ENCODE data around the gene MYDGF.

Gene MYDGF

DNA sequence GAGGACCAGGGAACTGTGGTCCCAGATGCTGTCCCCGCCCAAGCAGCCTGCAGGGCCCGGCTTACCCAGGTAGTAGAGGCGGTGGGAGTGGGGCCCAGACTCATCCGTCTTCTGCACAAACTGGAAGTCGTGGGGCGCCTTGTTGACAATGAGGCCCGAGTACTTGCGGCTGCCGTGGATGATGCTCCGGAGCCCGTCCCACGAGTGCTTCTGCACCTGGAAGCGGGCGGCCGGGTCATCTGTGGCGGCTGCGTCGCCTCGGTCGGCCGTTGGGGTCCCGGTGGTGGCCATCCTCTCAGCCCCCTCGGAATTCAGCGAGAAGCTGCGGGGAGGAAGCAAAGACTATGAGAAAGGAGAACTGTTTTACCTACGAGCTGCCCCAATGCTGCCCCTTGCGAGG is 43.9 kb upstream of the MYDGF start:
- Histone ChIP-seq H3K27ac (ENCODE audit: extremely low read depth, low read depth, low read length) (no peak overlapping the region), H3K4me1 (ENCODE audit: control insufficient read depth, insufficient read depth, low read length) (peaks cover 5% of the 10 kb centered on the region; the same call in 1 of the 2 replicates), H3K36me3 (ENCODE audit: control insufficient read depth in 2 of 2, insufficient read depth in 1 of 2, low read length in 2 of 2) (peaks cover 12 to 87% of the 10 kb centered on the region in 2 experiments; a peak in 2 of 3 replicates), H3K9me3 (ENCODE audit: control insufficient read depth, insufficient read depth, low read depth, low read length) (no peaks in the 10 kb centered on the region), H3K4me3 (ENCODE audit: low read depth, low read length) (no peak overlapping the region)
- CTCF ChIA-PET, result interaction anchor here (1.1 kb wide), 1 partner anchor 18 kb away, joined by 3 read pairs; no protein-coding TSS in a partner anchor
- TF ChIP-seq ZNF366 (tag by site-specific recombination; conservative IDR thresholded peaks at IDR 0.05) (no peak), ZNF175 (tag by site-specific recombination; IDR thresholded peaks at IDR 0.05) (no peak), ZNF48 (tag by site-specific recombination; IDR thresholded peaks at IDR 0.05) (no peak), ZNF23 (tag by site-specific recombination; IDR thresholded peaks at IDR 0.05; ENCODE audit: borderline replicate concordance) (no peak), ZSCAN16 (tag by site-specific recombination; IDR thresholded peaks at IDR 0.05) (no peak), ZNF664 (tag by site-specific recombination; IDR thresholded peaks at IDR 0.05) (no peak), ZFHX2 (tag by site-specific recombination; conservative IDR thresholded peaks at IDR 0.05) (no peak), ZNF510 (tag by site-specific recombination; IDR thresholded peaks at IDR 0.05; ENCODE audit: insufficient replicate concordance) (no peak), KLF9 (tag by site-specific recombination; IDR thresholded peaks at IDR 0.05; ENCODE audit: low read depth) (no peak)
- TF ChIP-seq, protein P1, sequence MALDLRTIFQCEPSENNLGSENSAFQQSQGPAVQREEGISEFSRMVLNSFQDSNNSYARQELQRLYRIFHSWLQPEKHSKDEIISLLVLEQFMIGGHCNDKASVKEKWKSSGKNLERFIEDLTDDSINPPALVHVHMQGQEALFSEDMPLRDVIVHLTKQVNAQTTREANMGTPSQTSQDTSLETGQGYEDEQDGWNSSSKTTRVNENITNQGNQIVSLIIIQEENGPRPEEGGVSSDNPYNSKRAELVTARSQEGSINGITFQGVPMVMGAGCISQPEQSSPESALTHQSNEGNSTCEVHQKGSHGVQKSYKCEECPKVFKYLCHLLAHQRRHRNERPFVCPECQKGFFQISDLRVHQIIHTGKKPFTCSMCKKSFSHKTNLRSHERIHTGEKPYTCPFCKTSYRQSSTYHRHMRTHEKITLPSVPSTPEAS (tag by site-specific recombination; IDR thresholded peaks at IDR 0.05), result no peak
- POLR2A ChIA-PET, result no interaction called here

- no peak overlapping the region for H3K4me3 ChIP-seq (ENCODE audit: low read depth, low read length)
- H3K36me3 ChIP-seq (ENCODE audit: control insufficient read depth in 2 of 2, insufficient read depth in 1 of 2, low read length in 2 of 2), result peaks cover 11 to 82% of the 10 kb centered on the region in 2 experiments; a peak in 2 of 3 replicates
- peaks cover 5% of the 10 kb centered on the region; the same call in 1 of the 2 replicates for H3K4me1 ChIP-seq (ENCODE audit: control insufficient read depth, insufficient read depth, low read length)
- H3K9me3 ChIP-seq (ENCODE audit: control insufficient read depth, insufficient read depth, low read depth, low read length), result no peaks in the 10 kb centered on the region
- POLR2A ChIA-PET, result no interaction called here
- CTCF ChIA-PET, result interaction anchor here (1.1 kb wide), 1 partner anchor 19 kb away, joined by 3 read pairs; no protein-coding TSS in a partner anchor
- no peak overlapping the region for H3K27ac ChIP-seq (ENCODE audit: extremely low read depth, low read depth, low read length)
- TF ChIP-seq, protein P2, sequence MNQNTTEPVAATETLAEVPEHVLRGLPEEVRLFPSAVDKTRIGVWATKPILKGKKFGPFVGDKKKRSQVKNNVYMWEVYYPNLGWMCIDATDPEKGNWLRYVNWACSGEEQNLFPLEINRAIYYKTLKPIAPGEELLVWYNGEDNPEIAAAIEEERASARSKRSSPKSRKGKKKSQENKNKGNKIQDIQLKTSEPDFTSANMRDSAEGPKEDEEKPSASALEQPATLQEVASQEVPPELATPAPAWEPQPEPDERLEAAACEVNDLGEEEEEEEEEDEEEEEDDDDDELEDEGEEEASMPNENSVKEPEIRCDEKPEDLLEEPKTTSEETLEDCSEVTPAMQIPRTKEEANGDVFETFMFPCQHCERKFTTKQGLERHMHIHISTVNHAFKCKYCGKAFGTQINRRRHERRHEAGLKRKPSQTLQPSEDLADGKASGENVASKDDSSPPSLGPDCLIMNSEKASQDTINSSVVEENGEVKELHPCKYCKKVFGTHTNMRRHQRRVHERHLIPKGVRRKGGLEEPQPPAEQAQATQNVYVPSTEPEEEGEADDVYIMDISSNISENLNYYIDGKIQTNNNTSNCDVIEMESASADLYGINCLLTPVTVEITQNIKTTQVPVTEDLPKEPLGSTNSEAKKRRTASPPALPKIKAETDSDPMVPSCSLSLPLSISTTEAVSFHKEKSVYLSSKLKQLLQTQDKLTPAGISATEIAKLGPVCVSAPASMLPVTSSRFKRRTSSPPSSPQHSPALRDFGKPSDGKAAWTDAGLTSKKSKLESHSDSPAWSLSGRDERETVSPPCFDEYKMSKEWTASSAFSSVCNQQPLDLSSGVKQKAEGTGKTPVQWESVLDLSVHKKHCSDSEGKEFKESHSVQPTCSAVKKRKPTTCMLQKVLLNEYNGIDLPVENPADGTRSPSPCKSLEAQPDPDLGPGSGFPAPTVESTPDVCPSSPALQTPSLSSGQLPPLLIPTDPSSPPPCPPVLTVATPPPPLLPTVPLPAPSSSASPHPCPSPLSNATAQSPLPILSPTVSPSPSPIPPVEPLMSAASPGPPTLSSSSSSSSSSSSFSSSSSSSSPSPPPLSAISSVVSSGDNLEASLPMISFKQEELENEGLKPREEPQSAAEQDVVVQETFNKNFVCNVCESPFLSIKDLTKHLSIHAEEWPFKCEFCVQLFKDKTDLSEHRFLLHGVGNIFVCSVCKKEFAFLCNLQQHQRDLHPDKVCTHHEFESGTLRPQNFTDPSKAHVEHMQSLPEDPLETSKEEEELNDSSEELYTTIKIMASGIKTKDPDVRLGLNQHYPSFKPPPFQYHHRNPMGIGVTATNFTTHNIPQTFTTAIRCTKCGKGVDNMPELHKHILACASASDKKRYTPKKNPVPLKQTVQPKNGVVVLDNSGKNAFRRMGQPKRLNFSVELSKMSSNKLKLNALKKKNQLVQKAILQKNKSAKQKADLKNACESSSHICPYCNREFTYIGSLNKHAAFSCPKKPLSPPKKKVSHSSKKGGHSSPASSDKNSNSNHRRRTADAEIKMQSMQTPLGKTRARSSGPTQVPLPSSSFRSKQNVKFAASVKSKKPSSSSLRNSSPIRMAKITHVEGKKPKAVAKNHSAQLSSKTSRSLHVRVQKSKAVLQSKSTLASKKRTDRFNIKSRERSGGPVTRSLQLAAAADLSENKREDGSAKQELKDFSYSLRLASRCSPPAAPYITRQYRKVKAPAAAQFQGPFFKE (tag by site-specific recombination; IDR thresholded peaks at IDR 0.05; ENCODE audit: borderline replicate concordance), result no peak
- TF ChIP-seq ZNF214 (tag by site-specific recombination; IDR thresholded peaks at IDR 0.05; ENCODE audit: borderline replicate concordance) (no peak), ZEB2 (tag by site-specific recombination; IDR thresholded peaks at IDR 0.05) (no peak), YY1 (tag by site-specific recombination; IDR thresholded peaks at IDR 0.05) (no peak), ZNF473 (tag by site-specific recombination; IDR thresholded peaks at IDR 0.05) (no peak), ZNF600 (tag by site-specific recombination; IDR thresholded peaks at IDR 0.05) (peak; percentile 82), ZNF580 (tag by site-specific recombination; IDR thresholded peaks at IDR 0.05) (no peak), ZNF341 (tag by site-specific recombination; IDR thresholded peaks at IDR 0.05; ENCODE audit: low read depth) (no peak), ZNF157 (tag by site-specific recombination; IDR thresholded peaks at IDR 0.05) (no peak), PRDM10 (tag by site-specific recombination; IDR thresholded peaks at IDR 0.05) (0 out of 2 replicates have a peak, but pooled peaks have one; percentile 26), ZNF529 (tag by site-specific recombination; IDR thresholded peaks at IDR 0.05; ENCODE audit: insufficient replicate concordance) (no peak)
- TF ChIP-seq, protein P3, sequence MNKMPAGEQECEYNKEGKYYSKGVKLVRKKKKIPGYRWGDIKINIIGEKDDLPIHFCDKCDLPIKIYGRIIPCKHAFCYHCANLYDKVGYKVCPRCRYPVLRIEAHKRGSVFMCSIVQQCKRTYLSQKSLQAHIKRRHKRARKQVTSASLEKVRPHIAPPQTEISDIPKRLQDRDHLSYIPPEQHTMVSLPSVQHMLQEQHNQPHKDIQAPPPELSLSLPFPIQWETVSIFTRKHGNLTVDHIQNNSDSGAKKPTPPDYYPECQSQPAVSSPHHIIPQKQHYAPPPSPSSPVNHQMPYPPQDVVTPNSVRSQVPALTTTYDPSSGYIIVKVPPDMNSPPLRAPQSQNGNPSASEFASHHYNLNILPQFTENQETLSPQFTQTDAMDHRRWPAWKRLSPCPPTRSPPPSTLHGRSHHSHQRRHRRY (tag by site-specific recombination; IDR thresholded peaks at IDR 0.05), result no peak
Observed at GRCh38 chr19:4713384-4713951, 43.3 kb upstream of the MYDGF start.
